Hepatocyte (in vitro differentiated cells): ENCODE results near the gene RHOU. TPM values are rescaled to one million over a fixed set of nuclear protein-coding genes. Genes with fewer than 3 reads are reported as not detected.

Source experiments
- DNase-seq: peaks from one replicate; pipeline ENCODE4 v3.0.0-alpha.2; 2016; ENCODE audit warnings: low spot score
- H2AFZ ChIP-seq: fragments of 200-600 bp; sonication (generic); 2 replicates; pipeline ENCODE4 v1.6.0; 2016; ENCODE audit warnings: antibody characterized with exemption, mild to moderate bottlenecking
- H3K27ac ChIP-seq: fragments of 200-600 bp; sonication (generic); 2 replicates; pipeline ENCODE4 v1.5.1; 2016; ENCODE audit warnings: mild to moderate bottlenecking
- H3K27me3 ChIP-seq: fragments of 200-600 bp; sonication (generic); 2 replicates; pipeline ENCODE4 v1.6.1; 2016
- H3K36me3 ChIP-seq: fragments of 200-600 bp; sonication (generic); replicated peaks from 2 replicates; pipeline ENCODE4 v1.5.1; 2016; ENCODE audit warnings: low read depth; ENCODE audit not compliant: insufficient read depth
- H3K4me1 ChIP-seq: fragments of 200-600 bp; sonication (generic); 2 replicates; pipeline ENCODE4 v1.5.1; 2016; ENCODE audit warnings: mild to moderate bottlenecking, moderate library complexity; ENCODE audit not compliant: insufficient read depth
- H3K4me2 ChIP-seq: fragments of 200-600 bp; sonication (generic); 2 replicates; pipeline ENCODE4 v1.6.0; 2016
- H3K4me3 ChIP-seq: fragments of 200-600 bp; sonication (generic); 2 replicates; pipeline ENCODE4 v1.5.1; 2016; ENCODE audit warnings: mild to moderate bottlenecking
- H3K79me2 ChIP-seq: fragments of 200-600 bp; sonication (generic); 2 replicates; pipeline ENCODE4 v1.6.0; 2017; ENCODE audit warnings: mild to moderate bottlenecking
- H3K9me2 ChIP-seq: fragments of 200-600 bp; sonication (generic); replicated peaks from 2 replicates; pipeline ENCODE4 v1.6.0; 2017; ENCODE audit warnings: mild to moderate bottlenecking; ENCODE audit not compliant: insufficient read depth
- H3K9me3 ChIP-seq: fragments of 200-600 bp; sonication (generic); 2 replicates; pipeline ENCODE4 v1.5.1; 2016; ENCODE audit warnings: low read depth, mild to moderate bottlenecking
- H4K20me1 ChIP-seq: fragments of 200-600 bp; sonication (generic); 2 replicates; pipeline ENCODE4 v1.6.0; 2016; ENCODE audit warnings: mild to moderate bottlenecking; ENCODE audit not compliant: insufficient read depth, poor library complexity, severe bottlenecking
- CTCF ChIP-seq: fragments of 200-600 bp; sonication (generic); IDR thresholded peaks from 2 replicates; pipeline ENCODE4 v1.5.1; 2016; ENCODE audit warnings: antibody characterized with exemption, mild to moderate bottlenecking; ENCODE audit not compliant: poor library complexity
- EZH2 ChIP-seq: fragments of 200-600 bp; sonication (generic); IDR thresholded peaks from 2 replicates; pipeline ENCODE4 v1.6.1; 2016; ENCODE audit warnings: antibody characterized with exemption, mild to moderate bottlenecking, borderline replicate concordance
- EZH2phosphoT487 ChIP-seq: fragments of 200-600 bp; sonication (generic); IDR thresholded peaks from one replicate; pipeline ENCODE4 v1.6.1; 2018; ENCODE audit warnings: antibody characterized with exemption, mild to moderate bottlenecking, low read depth, moderate library complexity; ENCODE audit not compliant: unreplicated experiment, severe bottlenecking
- WGBS: methylation state at CpG from one replicate; pipeline ENCODE4 v1.1.6; 2016; ENCODE audit warnings: low lambda C conversion rate; ENCODE audit errors: missing lambda C conversion rate; 5-methylcytosine and 5-hydroxymethylcytosine counted together
- polyA plus RNA-seq: library from polyadenylated mRNA; unstranded; fragments of >200 nt; fragmentation: Nextera tagmentation; extraction: Ambion mirVana; gene quantifications from 2 replicates; pipeline ENCODE4 v1.2.1, GENCODE V29; 2016
- total RNA-seq: library from RNA; depleted of rRNA; stranded (reverse); fragments of >200 nt; gene quantifications from 2 replicates; pipeline ENCODE4 v1.2.3, GENCODE V29; 2014

RHOU gene
- total and polyA plus RNA-seq, 2 experiments from 2014 or later, result 70.5 to 124 TPM

- Histone ChIP-seq H3K4me3 (no peak overlapping the region), H4K20me1 (peaks cover 33% of the 10 kb centered on the region), H3K79me2 (peaks cover 37% of the 10 kb centered on the region), H3K4me1 (peaks cover 11% of the 10 kb centered on the region), H3K36me3 (peaks cover 6% of the 10 kb centered on the region), H3K9me2 (no peaks in the 10 kb centered on the region), H3K9me3 (no peaks in the 10 kb centered on the region), H3K27ac (no peak overlapping the region), H3K27me3 (no peaks in the 10 kb centered on the region), H3K4me2 (no peak overlapping the region), H2AFZ (no peak overlapping the region)
- 86% methylated on average over 6 of the region's 6 CpGs for WGBS
- TF ChIP-seq EZH2, result no peak
- DNase-seq, result no peak
Measured at GRCh38 chr1:228744356-228744755, 9.1 kb downstream of the RHOU start.

- WGBS, result 93% methylated on average over 6 of the region's 6 CpGs
- DNase-seq, result no peak
- H3K27ac ChIP-seq, result peak overlapping the region; percentile 30
- no peak overlapping the region for H3K4me3 ChIP-seq
- no peak overlapping the region for H3K4me2 ChIP-seq
- no peak overlapping the region for H2AFZ ChIP-seq
- H3K9me3 ChIP-seq, result no peaks in the 10 kb centered on the region
- no peaks in the 10 kb centered on the region for H3K27me3 ChIP-seq
- peaks cover 5% of the 10 kb centered on the region for H3K4me1 ChIP-seq
- peaks cover 29% of the 10 kb centered on the region for H4K20me1 ChIP-seq
- H3K9me2 ChIP-seq, result no peaks in the 10 kb centered on the region
- peaks cover 6% of the 10 kb centered on the region for H3K36me3 ChIP-seq
- TF ChIP-seq EZH2 (no peak), CTCF (no peak), EZH2phosphoT487 (no peak)
- H3K79me2 ChIP-seq, result peaks cover 32% of the 10 kb centered on the region
Measured at GRCh38 chr1:228744918-228745317, 9.6 kb downstream of the RHOU start.

GRCh38 chr1:228745497-228745896, 10.2 kb downstream of the RHOU start:
- no peak overlapping the region for H2AFZ ChIP-seq
- WGBS, result 95% methylated on average over 4 of the region's 4 CpGs
- no peaks in the 10 kb centered on the region for H3K9me3 ChIP-seq
- TF ChIP-seq EZH2, result no peak
- TF ChIP-seq CTCF, result no peak
- no peak for TF ChIP-seq EZH2phosphoT487
- H3K4me3 ChIP-seq, result no peak overlapping the region
- peaks cover 6% of the 10 kb centered on the region for H3K36me3 ChIP-seq
- H3K27ac ChIP-seq, result no peak overlapping the region
- H3K4me2 ChIP-seq, result no peak overlapping the region
- no peaks in the 10 kb centered on the region for H3K9me2 ChIP-seq
- H3K27me3 ChIP-seq, result no peaks in the 10 kb centered on the region
- H3K4me1 ChIP-seq, result peaks cover under 1% of the 10 kb centered on the region
- DNase-seq, result no peak
- peaks cover 28% of the 10 kb centered on the region for H4K20me1 ChIP-seq
- peaks cover 26% of the 10 kb centered on the region for H3K79me2 ChIP-seq

GRCh38 chr1:228747301-228747935, 12.1 kb downstream of the RHOU start:
- no peak for DNase-seq
- H3K36me3 ChIP-seq, result peaks cover 6% of the 10 kb centered on the region
- no peaks in the 10 kb centered on the region for H3K9me2 ChIP-seq
- no peak overlapping the region for H3K4me3 ChIP-seq
- TF ChIP-seq EZH2phosphoT487, result no peak
- TF ChIP-seq CTCF, result no peak
- TF ChIP-seq EZH2, result no peak
- H3K4me2 ChIP-seq, result no peak overlapping the region
- no peaks in the 10 kb centered on the region for H3K4me1 ChIP-seq
- H2AFZ ChIP-seq, result no peak overlapping the region
- no peaks in the 10 kb centered on the region for H3K27me3 ChIP-seq
- H4K20me1 ChIP-seq, result peaks cover 13% of the 10 kb centered on the region
- H3K79me2 ChIP-seq, result peaks cover 7% of the 10 kb centered on the region
- H3K27ac ChIP-seq, result peak overlapping the region; percentile 22
- 62% methylated on average over 3 of the region's 3 CpGs for WGBS
- H3K9me3 ChIP-seq, result no peaks in the 10 kb centered on the region
